ENCODE results near the gene FSIP2.

The FSIP2 gene, protein sequence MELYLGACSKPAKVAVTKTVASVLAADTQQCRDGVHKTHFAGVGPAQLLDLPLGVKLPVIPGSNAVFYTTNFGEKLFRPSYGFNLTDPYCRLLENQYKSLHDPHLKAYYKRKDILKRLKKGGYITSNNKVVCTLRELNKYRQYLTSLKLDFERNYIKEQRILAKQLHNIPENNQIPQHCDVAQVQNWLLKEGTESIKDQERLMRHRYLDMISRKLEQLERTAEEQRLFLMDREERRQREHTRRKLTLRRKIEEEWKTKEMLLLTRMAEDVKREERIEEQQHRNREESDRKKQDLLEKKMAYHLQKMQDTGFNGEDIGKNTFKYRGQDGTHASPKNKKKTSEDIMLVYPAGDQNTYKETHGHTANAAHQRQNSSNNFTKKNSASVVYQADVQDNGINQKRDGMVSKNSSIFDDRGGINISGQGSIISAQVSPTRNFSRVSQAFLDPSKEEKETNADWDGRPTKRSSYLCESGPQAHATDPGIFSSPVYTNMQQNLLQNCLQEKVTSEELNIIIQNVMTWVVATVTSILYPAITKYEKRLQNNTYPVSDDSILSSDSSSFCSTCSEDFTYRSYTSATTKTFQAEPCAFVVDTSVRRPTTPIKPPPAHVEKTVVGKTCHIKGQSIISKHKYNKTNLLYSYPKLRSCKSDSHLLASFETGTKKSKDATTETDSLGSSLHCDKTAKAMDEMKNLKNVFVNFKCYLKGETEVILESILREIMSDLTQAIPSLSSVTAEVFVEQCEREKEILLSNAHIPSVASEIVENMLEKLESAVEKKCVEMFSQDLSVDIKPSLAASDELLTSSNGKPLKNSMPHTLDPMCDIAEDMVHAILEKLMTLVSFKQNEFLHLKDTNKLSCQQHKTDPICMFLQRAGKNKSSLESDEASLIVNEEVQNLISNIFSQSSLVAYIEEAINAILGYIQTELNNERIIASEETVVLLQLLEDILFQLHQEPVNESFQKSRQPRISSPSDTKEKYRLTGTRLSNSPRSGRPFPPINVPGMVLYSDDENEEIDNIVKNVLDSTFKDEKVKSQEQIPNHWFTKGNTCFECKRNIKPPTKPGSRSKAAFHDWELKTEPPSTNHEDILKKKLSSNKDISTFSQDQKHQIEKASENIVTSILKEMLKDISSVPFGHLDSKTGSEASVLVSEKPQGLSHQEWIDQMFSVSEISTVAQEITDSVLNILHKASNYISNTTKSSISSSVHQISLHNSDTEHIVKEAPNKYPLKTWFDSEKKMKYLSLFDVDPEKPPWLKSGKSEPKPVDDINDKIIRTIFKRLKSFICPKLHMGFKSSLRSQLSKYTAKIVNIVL (N-terminal part only)

DNA sequence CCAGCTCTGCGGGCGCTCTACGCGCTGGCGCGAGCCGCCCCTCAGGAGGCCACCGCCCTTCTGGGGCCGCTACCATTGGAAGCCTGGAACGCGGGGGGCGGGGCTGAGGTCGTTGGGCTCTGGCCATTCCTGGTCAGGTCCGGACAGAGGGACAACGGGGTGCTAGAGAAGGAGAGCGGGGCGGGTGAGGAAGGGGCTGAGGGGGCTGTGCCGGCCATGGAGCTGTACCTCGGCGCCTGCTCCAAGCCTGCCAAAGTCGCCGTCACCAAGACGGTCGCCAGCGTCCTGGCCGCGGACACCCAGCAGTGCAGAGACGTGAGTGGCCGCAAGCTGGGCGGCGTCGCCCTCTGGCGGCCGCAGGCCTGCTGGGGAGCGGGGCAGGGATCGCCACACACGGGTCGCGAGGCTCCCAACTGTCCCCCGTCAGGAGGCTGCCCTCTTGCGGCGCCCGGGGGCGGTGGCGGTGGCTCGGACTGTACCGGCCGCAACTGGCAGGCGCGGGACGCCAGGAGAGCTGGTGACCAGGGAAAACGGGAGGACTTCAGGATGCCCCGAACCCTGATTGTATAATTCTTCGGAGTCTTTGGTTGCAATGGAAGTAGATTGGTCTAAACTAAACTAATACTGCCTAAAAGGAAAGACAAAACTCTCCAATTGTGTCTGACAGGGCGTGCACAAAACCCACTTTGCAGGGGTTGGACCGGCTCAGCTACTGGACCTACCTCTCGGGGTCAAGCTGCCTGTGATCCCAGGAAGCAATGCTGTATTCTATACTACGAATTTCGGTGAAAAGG lies at the start of gene FSIP2:
TSS of gene FSIP2 (plus strand) at position 126 of the 794 bp plus-strand sequence. CDS start at position 217, 91 bp downstream.
- Histone ChIP-seq H3K4me1 (peaks cover 0 to 16% (median 9%) of the 10 kb centered on the region in 10 experiments; a peak in 9 of 20 replicates), H3K4me3 (peak within 1 kb of the TSS in 2 of 10 experiments; percentile 4 to 10; a peak in 1 of 20 replicates), H3K4me2 (no peak within 1 kb of the TSS), H3K9me3 (replicated peaks in 1 of 11) (peaks cover 25 to 46% (median 36%) of the 10 kb centered on the region in 11 experiments), H3K27me3 (no peaks in the 10 kb centered on the region), H3K36me3 (peaks cover 0 to 6% (median 0%) of the 10 kb centered on the region in 11 experiments; a peak in 3 of 22 replicates), H3K9ac (no peak within 1 kb of the TSS), H3K27ac (no peak within 1 kb of the TSS), H4K20me1 (no peaks in the 10 kb centered on the region)
- TF ChIP-seq Cebpa-rat (IDR thresholded peaks at IDR 0.05) = no peak

DNA sequence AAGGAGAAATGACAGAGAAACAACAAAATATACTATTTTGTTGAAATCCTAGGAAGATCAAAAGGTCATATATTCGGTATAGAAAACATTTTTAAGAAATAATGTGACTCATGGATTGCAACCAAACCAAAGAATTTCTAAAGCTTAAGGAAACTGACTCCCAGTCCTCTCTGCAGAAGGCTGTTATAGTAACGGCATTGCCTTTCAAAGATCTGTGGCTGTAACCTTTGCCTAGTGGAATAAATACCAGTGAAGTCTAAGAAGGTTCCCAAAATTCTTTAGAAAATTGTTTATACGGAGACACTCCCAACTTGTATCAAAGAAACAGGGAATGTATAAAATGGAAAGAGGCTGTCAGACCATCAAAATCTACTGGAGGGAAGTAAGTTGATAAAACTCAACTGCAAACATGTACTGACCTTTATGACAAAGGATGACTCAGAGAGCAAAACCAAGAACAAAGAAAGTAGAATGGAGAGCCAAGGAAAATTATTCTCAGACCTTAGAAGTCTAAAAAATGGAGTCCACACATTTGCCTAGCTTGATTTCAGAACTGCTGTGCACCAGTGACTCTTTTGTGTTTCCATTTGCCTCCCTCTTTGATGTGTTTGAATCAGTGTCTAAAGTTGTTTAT lies 48.6 kb upstream of the FSIP2 start:
- no peak overlapping the region for H3K9ac ChIP-seq
- H3K9me3 ChIP-seq (replicated peaks in 1 of 11) = peaks cover 0 to 8% (median 0%) of the 10 kb centered on the region in 11 experiments; a peak in 2 of 22 replicates
- no peak for TF ChIP-seq Cebpa-rat (IDR thresholded peaks at IDR 0.05)
- no peak overlapping the region for H3K27ac ChIP-seq
- H3K36me3 ChIP-seq = no peaks in the 10 kb centered on the region
- H3K27me3 ChIP-seq = no peaks in the 10 kb centered on the region
- H3K4me2 ChIP-seq = no peak overlapping the region
- no peaks in the 10 kb centered on the region for H3K4me1 ChIP-seq
- H3K4me3 ChIP-seq = no peak overlapping the region
- H4K20me1 ChIP-seq = no peaks in the 10 kb centered on the region

DNA sequence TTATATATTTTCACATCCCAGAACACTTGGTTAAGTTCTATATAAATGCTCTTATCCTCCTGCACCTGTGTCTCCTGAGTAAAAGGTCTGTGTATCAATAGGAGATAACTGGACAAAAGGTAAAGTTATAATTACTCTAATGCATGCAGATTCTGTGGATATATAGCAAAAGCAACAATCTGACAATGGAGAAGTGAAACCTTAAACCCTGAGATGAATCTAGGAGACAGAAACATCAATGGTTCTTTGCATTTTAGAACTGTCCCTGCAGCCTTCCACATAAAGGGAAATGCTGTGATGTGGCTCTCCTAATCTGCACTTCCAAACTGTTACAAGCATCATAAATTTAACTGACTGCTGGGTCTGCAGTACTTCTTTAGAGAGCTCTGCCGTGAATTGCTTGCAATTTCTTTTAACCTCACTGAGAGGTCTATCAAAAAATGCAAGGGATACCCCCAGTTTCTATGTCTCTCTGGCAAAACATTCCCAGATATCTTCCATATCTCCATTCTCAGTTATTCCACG lies 42.8 kb upstream of the FSIP2 start:
- TF ChIP-seq Cebpa-rat (IDR thresholded peaks at IDR 0.05) = no peak
- H3K9ac ChIP-seq = no peak overlapping the region
- H3K27me3 ChIP-seq = no peaks in the 10 kb centered on the region
- no peaks in the 10 kb centered on the region for H3K36me3 ChIP-seq
- H4K20me1 ChIP-seq = no peaks in the 10 kb centered on the region
- H3K27ac ChIP-seq = no peak overlapping the region
- H3K4me2 ChIP-seq = no peak overlapping the region
- no peaks in the 10 kb centered on the region for H3K9me3 ChIP-seq (replicated peaks in 1 of 11)
- H3K4me3 ChIP-seq = no peak overlapping the region
- no peaks in the 10 kb centered on the region for H3K4me1 ChIP-seq

DNA sequence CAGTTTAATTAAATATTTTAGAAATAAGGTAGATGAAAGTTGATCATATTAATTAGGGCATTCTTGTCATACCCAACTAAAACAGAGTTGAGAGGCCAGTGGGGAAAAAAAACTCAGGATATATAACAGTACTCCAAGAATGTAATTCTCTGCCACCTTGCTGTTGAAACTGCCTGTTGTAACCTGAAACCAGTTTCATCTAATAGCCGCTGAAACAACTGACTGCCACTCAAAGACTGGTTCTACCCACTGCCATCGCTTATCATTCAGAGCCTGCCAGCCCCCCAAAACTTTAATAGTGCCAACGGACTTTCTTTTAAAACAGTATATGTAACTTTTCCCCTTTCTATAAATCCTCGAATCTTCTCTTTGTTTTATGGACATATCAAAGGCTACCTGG lies 37.7 kb upstream of the FSIP2 start:
- Histone ChIP-seq H3K27ac (no peak overlapping the region), H3K4me3 (no peak overlapping the region), H3K36me3 (no peaks in the 10 kb centered on the region), H4K20me1 (no peaks in the 10 kb centered on the region), H3K4me2 (no peak overlapping the region), H3K4me1 (no peaks in the 10 kb centered on the region), H3K27me3 (no peaks in the 10 kb centered on the region), H3K9me3 (replicated peaks in 1 of 11) (no peaks in the 10 kb centered on the region), H3K9ac (no peak overlapping the region)
- TF ChIP-seq Cebpa-rat (IDR thresholded peaks at IDR 0.05) = no peak

DNA sequence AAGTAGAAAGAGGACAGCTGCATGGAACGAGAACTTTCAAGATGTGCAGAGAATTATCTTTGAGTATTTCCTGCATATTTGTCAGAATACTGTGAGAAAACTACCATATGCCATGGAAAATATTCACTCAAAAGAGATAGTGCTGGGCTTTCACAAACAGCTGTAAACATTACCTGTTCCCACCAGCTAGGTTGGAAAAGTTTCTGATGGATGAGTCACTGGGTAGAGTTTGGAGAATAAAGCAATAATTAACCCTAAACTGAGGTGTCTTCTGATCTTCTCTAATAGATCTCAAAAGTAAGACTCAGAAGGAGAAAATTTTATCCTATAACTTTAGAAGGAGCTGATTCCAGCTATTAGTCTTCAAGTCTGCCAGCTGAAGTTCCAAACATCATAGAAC lies 3.9 kb upstream of the FSIP2 start:
- H3K4me2 ChIP-seq = no peak overlapping the region
- peaks cover 0 to 6% (median 0%) of the 10 kb centered on the region in 11 experiments; a peak in 3 of 22 replicates for H3K36me3 ChIP-seq
- no peaks in the 10 kb centered on the region for H4K20me1 ChIP-seq
- H3K27me3 ChIP-seq = no peaks in the 10 kb centered on the region
- no peak overlapping the region for H3K4me3 ChIP-seq
- TF ChIP-seq Cebpa-rat (IDR thresholded peaks at IDR 0.05) = no peak
- H3K9ac ChIP-seq = no peak overlapping the region
- no peak overlapping the region for H3K27ac ChIP-seq
- peaks cover 25 to 39% (median 30%) of the 10 kb centered on the region in 11 experiments for H3K9me3 ChIP-seq (replicated peaks in 1 of 11)
- H3K4me1 ChIP-seq = peaks cover 0 to 16% (median 9%) of the 10 kb centered on the region in 10 experiments; a peak in 9 of 20 replicates

DNA sequence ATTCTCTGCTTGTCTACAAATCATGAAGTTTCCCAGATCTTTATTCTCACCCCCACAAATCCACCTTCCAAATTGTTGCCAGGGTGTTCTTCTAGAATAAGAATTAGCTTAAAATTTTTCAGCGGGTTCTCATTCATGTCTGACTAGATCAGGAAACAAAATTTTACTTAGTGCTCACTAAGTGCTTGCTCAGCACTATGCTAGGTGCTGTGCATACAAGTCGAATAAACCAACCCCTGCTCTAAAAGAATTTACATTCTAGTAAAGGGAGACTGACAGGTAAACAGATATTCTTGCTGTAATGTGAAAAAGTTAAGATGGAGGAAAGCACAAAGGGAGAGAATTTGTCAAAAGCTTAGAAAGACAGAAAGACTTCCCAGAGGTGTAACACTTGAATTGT lies 2.4 kb upstream of the FSIP2 start:
- H3K4me2 ChIP-seq = peak overlapping the region in 7 of 11 experiments; percentile 1 to 49 (median 25); a peak in 10 of 22 replicates
- no peak overlapping the region for H3K4me3 ChIP-seq
- H3K36me3 ChIP-seq = peaks cover 0 to 6% (median 0%) of the 10 kb centered on the region in 11 experiments; a peak in 3 of 22 replicates
- no peaks in the 10 kb centered on the region for H3K27me3 ChIP-seq
- no peak overlapping the region for H3K9ac ChIP-seq
- peaks cover 0 to 16% (median 9%) of the 10 kb centered on the region in 10 experiments; a peak in 9 of 20 replicates for H3K4me1 ChIP-seq
- no peak for TF ChIP-seq Cebpa-rat (IDR thresholded peaks at IDR 0.05)
- no peaks in the 10 kb centered on the region for H4K20me1 ChIP-seq
- no peak overlapping the region for H3K27ac ChIP-seq
- H3K9me3 ChIP-seq (replicated peaks in 1 of 11) = peaks cover 25 to 46% (median 36%) of the 10 kb centered on the region in 11 experiments

DNA sequence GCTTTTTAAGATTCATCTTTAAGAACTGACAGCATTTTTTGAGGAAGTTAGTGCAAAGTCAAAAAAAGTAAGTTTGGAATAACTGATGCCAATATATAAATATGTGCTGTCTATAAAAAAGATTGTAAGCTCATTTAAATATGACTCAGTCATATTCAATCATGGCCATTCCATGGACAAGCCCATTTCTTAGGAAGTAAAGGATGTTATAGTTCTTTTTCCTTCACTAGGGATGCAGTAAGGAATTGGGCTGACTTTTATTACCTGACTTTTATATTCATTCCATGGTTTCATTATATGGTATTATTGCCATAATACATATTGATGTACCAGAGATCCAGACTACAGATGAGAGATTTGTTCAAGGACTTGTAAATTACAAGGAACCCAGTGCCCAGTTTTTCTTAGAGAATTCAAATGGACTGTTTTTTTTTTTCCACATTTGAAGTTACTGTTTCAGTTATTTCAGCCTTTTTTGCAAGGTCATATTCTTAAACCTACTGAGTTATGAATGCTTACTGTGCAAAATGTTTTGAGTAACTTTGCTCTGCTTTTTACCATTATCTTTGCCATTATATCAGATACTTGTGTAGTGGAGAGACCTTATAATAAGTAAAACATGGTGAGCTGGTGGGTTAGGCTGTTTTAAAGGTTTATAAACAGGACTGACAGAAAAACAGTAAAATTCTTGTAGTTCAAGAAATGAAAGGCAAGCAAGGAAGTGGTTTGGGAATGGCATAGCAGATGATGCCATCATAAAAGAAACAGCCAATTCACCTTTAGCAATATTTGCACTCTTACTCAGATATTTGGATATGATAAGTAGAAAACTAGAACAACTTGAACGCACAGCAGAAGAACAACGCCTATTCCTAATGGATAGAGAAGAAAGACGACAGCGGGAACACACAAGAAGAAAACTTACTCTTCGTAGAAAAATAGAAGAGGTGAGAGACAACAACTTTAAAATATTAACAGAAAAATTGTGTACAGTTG lies 7.6 kb downstream of the FSIP2 start:
- no peaks in the 10 kb centered on the region for H3K36me3 ChIP-seq

More for the DNA sequence above, 7.6 kb downstream of the FSIP2 start:
- TF ChIP-seq Cebpa-rat (IDR thresholded peaks at IDR 0.05) = no peak
- no peak overlapping the region for H3K4me3 ChIP-seq
- H4K20me1 ChIP-seq = no peaks in the 10 kb centered on the region
- H3K27me3 ChIP-seq = no peaks in the 10 kb centered on the region
- H3K9ac ChIP-seq = no peak overlapping the region
- H3K4me2 ChIP-seq = no peak overlapping the region
- H3K9me3 ChIP-seq (replicated peaks in 1 of 11) = no peaks in the 10 kb centered on the region
- H3K27ac ChIP-seq = no peak overlapping the region
- H3K4me1 ChIP-seq = no peaks in the 10 kb centered on the region
